ENCODE data around the gene NRDE2. TPM values are rescaled to one million over a fixed set of nuclear protein-coding genes. Genes with fewer than 3 reads are reported as not detected.

Gene NRDE2
- total RNA-seq, 1 experiment from 2014 or later, result 6.5 TPM

DNA sequence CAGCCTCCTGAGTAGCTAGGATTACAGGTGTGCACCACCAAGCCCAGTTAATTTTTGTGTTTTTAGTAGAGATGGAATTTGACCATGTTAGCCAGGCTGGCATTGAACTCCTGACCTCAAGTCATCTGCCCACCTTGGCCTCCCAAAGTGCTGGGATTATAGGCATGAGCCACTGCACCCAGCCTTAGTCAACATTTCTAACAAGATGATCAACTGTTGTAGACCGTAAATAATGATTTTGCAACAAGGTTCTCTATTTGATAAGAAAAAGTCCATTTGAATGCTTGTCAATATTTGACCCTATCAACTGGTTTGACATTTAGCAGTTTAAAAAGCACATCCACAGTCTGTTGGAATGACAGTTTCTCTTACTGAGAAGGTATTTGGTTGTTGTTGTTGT lies 25.2 kb upstream of the NRDE2 start:
- POLR2A ChIA-PET (ENCODE audit: unreplicated experiment), result no interaction called here
- intact Hi-C loops (cut with micrococcal nuclease; ENCODE audit: unreplicated experiment), result no loop called here

DNA sequence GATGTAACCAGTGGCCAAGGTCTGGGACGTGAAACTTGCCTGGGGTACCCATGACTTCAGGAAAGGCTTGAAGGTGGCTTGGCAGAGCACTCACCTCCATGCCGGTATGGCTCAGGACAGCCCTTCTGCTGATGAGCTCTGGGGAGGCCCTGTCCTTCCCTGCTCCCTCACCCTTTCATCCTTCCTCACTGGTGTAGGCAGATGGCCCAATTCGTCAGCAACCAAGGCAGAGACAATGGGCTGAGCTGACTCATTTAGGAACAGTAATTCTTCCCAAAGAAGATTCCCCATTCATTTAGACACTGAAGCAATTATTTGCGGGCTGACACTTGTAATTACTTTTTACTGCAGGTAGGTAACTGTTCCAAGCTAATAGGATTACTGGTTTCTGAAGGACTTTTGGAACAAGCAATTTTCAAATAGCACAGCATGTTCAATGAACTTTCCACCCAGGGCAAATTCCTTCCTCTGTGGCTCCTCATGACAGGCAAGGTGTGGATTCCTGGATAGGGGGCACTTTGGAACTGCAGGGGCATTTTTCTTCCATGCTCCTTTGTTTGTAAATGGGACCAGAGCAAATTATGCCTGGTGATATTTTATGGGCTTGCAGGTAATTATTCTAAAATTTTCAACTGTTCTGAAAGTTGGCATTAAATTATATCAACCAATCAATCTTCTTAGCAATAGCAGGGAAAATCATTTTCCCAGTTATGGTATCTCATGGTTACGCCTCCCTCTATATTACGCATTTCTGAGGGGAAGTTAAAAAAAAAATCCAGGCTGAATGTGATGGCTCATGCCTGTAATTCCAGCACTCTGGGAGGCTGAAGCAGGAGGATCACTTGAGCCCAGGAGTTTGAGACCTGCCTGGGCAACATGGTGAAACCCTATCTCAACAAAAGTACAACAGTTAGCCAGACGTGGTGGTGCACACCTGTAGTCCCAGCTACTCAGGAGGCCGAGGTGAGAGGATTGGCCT lies 24.1 kb upstream of the NRDE2 start:
- no peak overlapping the region for H3K4me3 ChIP-seq
- H3K4me2 ChIP-seq, result no peak overlapping the region
- ChIA-PET POLR2A (ENCODE audit: unreplicated experiment) (no interaction called here), CTCF (no interaction called here)
- no peaks in the 10 kb centered on the region for H3K79me2 ChIP-seq (ENCODE audit: low read depth)
- no peaks in the 10 kb centered on the region for H3K4me1 ChIP-seq (replicated peaks; ENCODE audit: insufficient read depth)
- no TSS peak for BruUV-seq (replicated peaks)
- no peaks in the 10 kb centered on the region for H4K20me1 ChIP-seq (ENCODE audit: insufficient read depth)
- no peaks in the 10 kb centered on the region for H3K27me3 ChIP-seq (ENCODE audit: insufficient read depth, low read depth)
- no peak overlapping the region for H2AFZ ChIP-seq
- intact Hi-C loops (cut with micrococcal nuclease; ENCODE audit: unreplicated experiment), result no loop called here
- no peaks in the 10 kb centered on the region for H3K9me2 ChIP-seq (ENCODE audit: insufficient read depth)
- DNase-seq, result no peak
- no peaks in the 10 kb centered on the region for H3F3A ChIP-seq (ENCODE audit: insufficient read depth, low read depth)
- H3K27ac ChIP-seq, result no peak overlapping the region
- H3K36me3 ChIP-seq (ENCODE audit: low read depth), result no peaks in the 10 kb centered on the region
- TF ChIP-seq EZH2 (IDR thresholded peaks at IDR 0.05; ENCODE audit: low read depth), result no peak
- TF ChIP-seq, protein P1, sequence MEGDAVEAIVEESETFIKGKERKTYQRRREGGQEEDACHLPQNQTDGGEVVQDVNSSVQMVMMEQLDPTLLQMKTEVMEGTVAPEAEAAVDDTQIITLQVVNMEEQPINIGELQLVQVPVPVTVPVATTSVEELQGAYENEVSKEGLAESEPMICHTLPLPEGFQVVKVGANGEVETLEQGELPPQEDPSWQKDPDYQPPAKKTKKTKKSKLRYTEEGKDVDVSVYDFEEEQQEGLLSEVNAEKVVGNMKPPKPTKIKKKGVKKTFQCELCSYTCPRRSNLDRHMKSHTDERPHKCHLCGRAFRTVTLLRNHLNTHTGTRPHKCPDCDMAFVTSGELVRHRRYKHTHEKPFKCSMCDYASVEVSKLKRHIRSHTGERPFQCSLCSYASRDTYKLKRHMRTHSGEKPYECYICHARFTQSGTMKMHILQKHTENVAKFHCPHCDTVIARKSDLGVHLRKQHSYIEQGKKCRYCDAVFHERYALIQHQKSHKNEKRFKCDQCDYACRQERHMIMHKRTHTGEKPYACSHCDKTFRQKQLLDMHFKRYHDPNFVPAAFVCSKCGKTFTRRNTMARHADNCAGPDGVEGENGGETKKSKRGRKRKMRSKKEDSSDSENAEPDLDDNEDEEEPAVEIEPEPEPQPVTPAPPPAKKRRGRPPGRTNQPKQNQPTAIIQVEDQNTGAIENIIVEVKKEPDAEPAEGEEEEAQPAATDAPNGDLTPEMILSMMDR (conservative IDR thresholded peaks at IDR 0.05), result no peak
- H3K9me3 ChIP-seq (ENCODE audit: insufficient read depth, low read depth), result no peaks in the 10 kb centered on the region

More for the DNA sequence above, 25.2 kb upstream of the NRDE2 start:
- H3K9me3 ChIP-seq (ENCODE audit: insufficient read depth, low read depth), result no peaks in the 10 kb centered on the region
- H3K27ac ChIP-seq, result no peak overlapping the region
- H4K20me1 ChIP-seq (ENCODE audit: insufficient read depth), result no peaks in the 10 kb centered on the region
- no peaks in the 10 kb centered on the region for H3K27me3 ChIP-seq (ENCODE audit: insufficient read depth, low read depth)
- H2AFZ ChIP-seq, result no peak overlapping the region
- no peak overlapping the region for H3K4me2 ChIP-seq
- no peaks in the 10 kb centered on the region for H3K4me1 ChIP-seq (replicated peaks; ENCODE audit: insufficient read depth)
- TF ChIP-seq, protein P1 (conservative IDR thresholded peaks at IDR 0.05), result no peak
- no peak for TF ChIP-seq EZH2 (IDR thresholded peaks at IDR 0.05; ENCODE audit: low read depth)
- no peaks in the 10 kb centered on the region for H3K36me3 ChIP-seq (ENCODE audit: low read depth)
- BruUV-seq (replicated peaks), result no TSS peak
- H3F3A ChIP-seq (ENCODE audit: insufficient read depth, low read depth), result no peaks in the 10 kb centered on the region
- no peak for DNase-seq
- H3K79me2 ChIP-seq (ENCODE audit: low read depth), result no peaks in the 10 kb centered on the region
- no peak overlapping the region for H3K4me3 ChIP-seq
- no peaks in the 10 kb centered on the region for H3K9me2 ChIP-seq (ENCODE audit: insufficient read depth)
- CTCF ChIA-PET, result no interaction called here

- ChIA-PET POLR2A (ENCODE audit: unreplicated experiment) (no interaction called here), CTCF (no interaction called here)
- TF ChIP-seq EZH2 (IDR thresholded peaks at IDR 0.05; ENCODE audit: low read depth), result no peak
- TF ChIP-seq, protein P1 (conservative IDR thresholded peaks at IDR 0.05), result no peak
- H2AFZ ChIP-seq, result no peak overlapping the region
- H3K4me3 ChIP-seq, result no peak overlapping the region
- H3K27me3 ChIP-seq (ENCODE audit: insufficient read depth, low read depth), result no peaks in the 10 kb centered on the region
- no peak overlapping the region for H3K27ac ChIP-seq
- no peaks in the 10 kb centered on the region for H3F3A ChIP-seq (ENCODE audit: insufficient read depth, low read depth)
- BruUV-seq (replicated peaks), result no TSS peak
- no peaks in the 10 kb centered on the region for H3K9me3 ChIP-seq (ENCODE audit: insufficient read depth, low read depth)
- H3K9me2 ChIP-seq (ENCODE audit: insufficient read depth), result no peaks in the 10 kb centered on the region
- no peaks in the 10 kb centered on the region for H3K4me1 ChIP-seq (replicated peaks; ENCODE audit: insufficient read depth)
- no peaks in the 10 kb centered on the region for H4K20me1 ChIP-seq (ENCODE audit: insufficient read depth)
- no peaks in the 10 kb centered on the region for H3K79me2 ChIP-seq (ENCODE audit: low read depth)
- H3K4me2 ChIP-seq, result no peak overlapping the region
- intact Hi-C loops (cut with micrococcal nuclease; ENCODE audit: unreplicated experiment), result no loop called here
- no peak for DNase-seq
- H3K36me3 ChIP-seq (ENCODE audit: low read depth), result no peaks in the 10 kb centered on the region
Observed at GRCh38 chr14:90354551-90355298, 23.0 kb upstream of the NRDE2 start.

Data from PC-9 (cell line).